Measurements from ENCODE around the gene TMEM18.

TMEM18 gene

GRCh38 chr2:672606-672905 is 4.7 kb downstream of the TMEM18 start:
- no peak for DNase-seq (ENCODE audit: low read depth in 2 of 2)

GRCh38 chr2:671787-672605 is 5.2 kb downstream of the TMEM18 start:
- no peak for DNase-seq (ENCODE audit: low read depth in 2 of 2)

DNA sequence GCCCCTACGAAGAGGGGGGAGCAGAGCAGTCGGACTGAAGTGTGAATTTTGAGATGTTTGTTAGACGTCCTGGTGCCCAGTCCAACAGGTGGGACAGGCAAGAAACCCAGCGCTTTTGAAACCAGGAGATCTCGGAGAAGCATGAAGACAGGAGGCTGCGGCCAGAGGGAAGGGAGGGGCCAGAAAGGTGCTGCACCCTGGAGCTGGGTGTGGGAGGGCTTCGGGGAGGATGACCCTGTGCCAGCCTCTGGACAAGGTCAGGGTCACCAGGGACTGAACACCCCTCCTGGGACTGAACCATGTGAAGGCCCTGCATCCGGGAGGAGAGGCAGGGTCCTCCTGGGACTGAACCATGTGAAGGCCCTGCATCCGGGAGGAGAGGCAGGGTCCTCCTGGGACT is 6.1 kb downstream of the TMEM18 start:
- DNase-seq (ENCODE audit: low read depth in 2 of 2) = no peak

- no peak for DNase-seq (ENCODE audit: low read depth in 2 of 2)
Observed at GRCh38 chr2:670637-671036, 6.6 kb downstream of the TMEM18 start.

GRCh38 chr2:669323-669722 is 7.9 kb downstream of the TMEM18 start:
- no peak for DNase-seq (ENCODE audit: low read depth in 2 of 2)

- DNase-seq (ENCODE audit: low read depth in 2 of 2) = no peak
Observed at GRCh38 chr2:668000-668398, 9.2 kb downstream of the TMEM18 start.

- DNase-seq (ENCODE audit: low read depth in 2 of 2) = no peak
Observed at GRCh38 chr2:667332-667999, 9.7 kb downstream of the TMEM18 start.

DNA sequence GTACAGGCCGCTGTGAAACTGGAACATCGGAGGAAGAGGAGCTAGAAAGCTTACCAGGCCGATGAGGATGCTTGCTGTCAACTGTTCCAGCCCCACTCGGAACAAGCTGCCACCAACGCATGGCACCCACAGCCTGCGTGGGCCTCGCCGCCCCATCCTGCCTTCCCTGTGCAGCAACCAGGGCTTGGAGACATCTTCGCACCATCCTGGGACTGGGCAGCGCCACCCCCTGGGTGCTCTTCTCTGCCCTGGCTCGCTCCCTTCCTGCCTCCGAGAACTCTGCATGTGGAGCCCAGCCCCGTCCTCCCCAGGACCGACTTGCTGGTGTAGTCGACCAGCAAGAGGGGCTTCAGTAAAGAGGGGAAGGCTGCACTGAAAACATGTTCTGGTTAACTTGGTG is 10.8 kb downstream of the TMEM18 start:
- DNase-seq (ENCODE audit: low read depth in 2 of 2) = no peak

DNA sequence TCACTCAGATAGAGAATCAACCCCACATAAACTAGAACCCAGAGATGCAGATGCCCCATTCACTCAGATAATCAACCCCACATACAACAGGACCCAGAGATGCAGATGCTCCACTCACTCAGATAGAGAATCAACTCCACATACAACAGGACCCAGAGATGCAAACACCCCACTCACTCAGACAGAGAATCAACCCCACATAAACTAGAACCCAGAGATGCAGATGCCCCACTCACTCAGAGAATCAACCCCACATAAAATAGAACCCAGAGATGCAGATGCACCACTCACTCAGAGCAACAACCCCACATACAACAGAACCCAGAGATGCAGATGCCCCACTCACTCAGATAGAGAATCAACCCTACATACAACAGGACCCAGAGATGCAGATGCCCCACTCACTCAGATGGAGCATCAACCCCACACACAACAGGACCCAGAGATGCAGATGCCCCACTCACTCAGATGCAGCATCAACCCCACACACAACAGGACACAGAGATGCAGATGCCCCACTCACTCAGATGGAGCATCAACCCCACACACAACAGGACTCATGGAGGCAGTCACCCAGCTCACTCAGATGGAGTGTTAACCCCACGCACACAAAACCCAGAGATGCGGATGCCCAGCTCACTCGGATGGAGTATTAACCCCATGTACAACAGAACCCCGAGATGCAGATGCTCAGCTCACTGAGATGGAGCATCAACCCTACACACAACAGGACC is 11.7 kb downstream of the TMEM18 start:
- no peak for DNase-seq (ENCODE audit: low read depth in 2 of 2)

GRCh38 chr2:664063-664462 is 13.1 kb downstream of the TMEM18 start:
- no peak for DNase-seq (ENCODE audit: low read depth in 2 of 2)

DNA sequence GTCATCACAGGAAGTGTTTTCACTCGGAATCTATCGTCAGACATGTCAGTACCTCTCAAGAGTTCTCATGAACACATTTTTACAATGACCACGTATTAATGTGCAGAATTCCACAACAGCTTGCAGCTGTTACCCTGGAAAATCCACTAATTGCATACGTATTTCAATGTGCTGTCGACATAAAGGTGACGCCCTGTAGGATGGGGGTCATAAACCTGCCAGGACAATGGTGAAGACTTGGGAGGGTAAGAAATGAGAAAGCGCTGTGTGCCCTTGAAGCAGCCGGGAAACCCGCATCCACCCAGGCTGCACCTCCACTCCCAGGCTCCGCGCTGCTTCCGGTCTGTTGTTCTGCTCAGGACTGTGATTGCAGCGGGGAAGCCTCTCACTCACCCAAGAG is 14.0 kb downstream of the TMEM18 start:
- no peak for DNase-seq (ENCODE audit: low read depth in 2 of 2)

DNA sequence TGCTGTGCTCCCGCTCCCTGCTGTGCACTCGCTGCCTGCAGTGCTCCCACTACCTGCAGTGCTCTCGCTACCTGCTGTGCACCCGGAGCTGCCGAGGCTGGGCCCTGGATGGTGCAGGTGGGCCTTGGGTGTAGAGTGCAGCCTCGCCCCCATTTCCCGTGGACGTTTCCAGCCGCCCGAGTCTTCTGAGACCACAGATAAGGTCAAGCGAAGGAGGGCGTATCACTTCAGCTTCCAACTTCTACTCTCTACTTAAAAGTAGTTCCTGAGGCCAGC is 15.9 kb downstream of the TMEM18 start:
- no peak for DNase-seq (ENCODE audit: low read depth in 2 of 2)

GRCh38 chr2:660586-661359 is 16.4 kb downstream of the TMEM18 start:
- no peak for DNase-seq (ENCODE audit: low read depth in 2 of 2)

DNA sequence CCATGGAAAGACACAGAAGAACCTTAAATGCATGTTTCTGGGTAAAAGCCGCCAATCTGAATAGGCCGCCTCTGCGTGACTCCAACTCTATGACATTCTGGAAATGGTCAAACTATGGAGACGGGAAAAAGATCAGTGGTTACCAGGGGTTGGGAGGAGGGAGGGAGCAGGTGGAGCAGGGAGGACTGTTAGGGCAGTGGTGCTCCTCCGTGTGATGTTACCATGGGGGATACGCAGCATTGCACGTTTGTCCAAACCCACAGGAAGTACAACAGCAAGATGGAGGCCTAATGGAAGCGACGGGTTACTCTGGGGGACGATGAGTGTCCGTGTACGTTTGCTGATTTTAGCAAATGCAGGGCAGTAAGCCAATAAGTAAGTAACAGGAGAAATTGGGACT is 17.2 kb downstream of the TMEM18 start:
- no peak for DNase-seq (ENCODE audit: low read depth in 2 of 2)

DNA sequence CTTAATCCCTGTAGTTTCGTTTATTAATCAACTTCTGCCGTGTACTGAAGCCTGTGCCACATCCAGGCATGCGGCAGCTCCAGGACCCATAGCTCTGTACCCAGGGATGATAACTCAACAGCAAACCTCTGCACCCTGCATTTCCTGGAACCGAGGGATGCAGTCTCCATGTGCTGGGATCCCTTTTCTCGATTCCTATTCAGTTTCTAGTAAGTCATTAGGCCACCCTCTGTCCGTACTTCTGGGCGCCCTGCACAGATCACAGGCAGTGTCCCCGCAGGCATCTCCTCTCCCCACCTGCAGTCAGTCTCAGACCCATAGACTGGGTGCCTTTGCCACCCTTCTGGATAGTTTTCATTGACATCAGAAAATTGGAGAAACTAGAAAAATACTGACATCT is 18.8 kb downstream of the TMEM18 start:
- DNase-seq (ENCODE audit: low read depth in 2 of 2) = no peak

DNA sequence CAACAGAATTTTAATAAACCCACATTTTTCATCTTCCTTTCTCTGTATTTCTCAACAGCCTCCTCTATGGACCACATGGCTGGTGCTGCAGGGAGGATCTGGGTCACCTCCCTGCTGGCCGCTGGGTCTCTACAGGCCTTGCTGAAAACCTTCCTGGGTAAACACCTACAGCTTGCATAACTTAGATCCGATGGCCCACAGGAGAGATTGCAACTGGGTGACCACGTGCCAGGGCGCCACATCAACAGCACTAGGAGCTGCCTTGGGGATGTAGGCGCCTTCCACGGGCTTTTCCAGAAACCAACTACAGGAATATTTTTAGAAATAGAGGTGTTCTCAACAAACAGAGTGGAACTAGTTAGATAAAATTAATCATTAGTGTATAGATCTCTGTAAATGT is 19.4 kb downstream of the TMEM18 start:
- DNase-seq (ENCODE audit: low read depth in 2 of 2) = no peak

GRCh38 chr2:656676-657075 is 20.5 kb downstream of the TMEM18 start:
- DNase-seq (ENCODE audit: low read depth in 2 of 2) = no peak

DNA sequence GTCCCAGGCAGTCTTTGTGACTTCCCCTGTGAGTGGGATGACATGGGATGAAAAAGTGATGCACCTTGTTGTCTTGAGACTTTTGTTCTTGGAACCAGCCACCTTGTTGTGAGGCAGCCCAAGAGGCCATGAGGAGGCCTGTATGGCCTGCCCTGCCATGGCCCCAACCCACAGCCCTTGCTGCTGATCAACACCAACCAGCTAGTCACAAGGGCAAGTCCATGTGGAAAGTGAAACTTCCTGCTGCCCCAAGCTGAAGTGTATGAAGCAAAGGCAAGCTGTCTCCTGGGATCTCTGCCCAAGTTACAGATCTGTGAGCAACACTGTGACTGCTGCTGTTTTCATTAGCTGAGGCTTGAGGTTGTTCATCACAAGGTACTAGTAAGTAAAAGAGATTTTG is 21.6 kb downstream of the TMEM18 start:
- no peak for DNase-seq (ENCODE audit: low read depth in 2 of 2)

DNA sequence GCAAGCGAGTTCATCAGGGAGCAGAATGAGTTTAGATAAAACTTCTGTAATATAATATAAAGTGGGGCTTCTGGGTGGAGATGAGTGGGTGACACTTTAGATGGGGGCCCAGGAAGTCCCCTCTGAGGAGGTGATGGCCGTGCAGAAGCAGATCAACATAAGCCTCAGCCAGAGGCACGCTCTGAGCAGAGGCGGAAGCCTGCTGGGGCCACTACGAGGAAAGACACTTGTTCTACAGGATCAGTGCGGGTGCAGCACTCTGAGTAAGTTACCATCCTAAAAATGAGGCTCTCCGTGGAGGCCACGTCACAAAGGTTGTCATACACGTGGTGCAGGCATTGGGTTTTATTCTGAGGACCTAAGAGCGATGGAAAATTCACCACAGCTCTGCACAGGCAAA is 22.3 kb downstream of the TMEM18 start:
- no peak for DNase-seq (ENCODE audit: low read depth in 2 of 2)

GRCh38 chr2:653645-654425 is 23.4 kb downstream of the TMEM18 start:
- no peak for DNase-seq (ENCODE audit: low read depth in 2 of 2)

- DNase-seq (ENCODE audit: low read depth in 2 of 2) = no peak
Observed at GRCh38 chr2:652881-653480, 24.2 kb downstream of the TMEM18 start.
